Ectodermal cell (in vitro differentiated cells): ENCODE data around the gene NPEPL1.

Experiments used
- H3K27ac ChIP-seq: 2 replicates; pipeline ENCODE4 v1.7.0; 2013; ENCODE audit warnings: mild to moderate bottlenecking, low read depth, low read length; ENCODE audit not compliant: insufficient read depth, poor library complexity, severe bottlenecking
- H3K27me3 ChIP-seq: 2 replicates; pipeline ENCODE4 v1.7.0; 2013; ENCODE audit warnings: mild to moderate bottlenecking, low read length; ENCODE audit not compliant: insufficient read depth, control insufficient read depth, poor library complexity, severe bottlenecking
- H3K36me3 ChIP-seq: one replicate; pipeline ENCODE4 v1.7.0; 2013; ENCODE audit warnings: low read length; ENCODE audit not compliant: control insufficient read depth, insufficient read depth
- H3K4me1 ChIP-seq: one replicate; pipeline ENCODE4 v1.7.0; 2013; ENCODE audit warnings: low read length; ENCODE audit not compliant: control insufficient read depth, insufficient read depth
- H3K4me3 ChIP-seq: 2 replicates; pipeline ENCODE4 v1.7.0; 2013; ENCODE audit warnings: low read depth, low read length, control low read depth; ENCODE audit not compliant: insufficient read depth
- H3K9me3 ChIP-seq: 2 replicates; pipeline ENCODE4 v1.7.0; 2013; ENCODE audit warnings: mild to moderate bottlenecking, low read length, moderate library complexity; ENCODE audit not compliant: control insufficient read depth
- WGBS, 2 experiments: methylation state at CpG; one replicate each; pipeline ENCODE4 v1.1.7; 2013; ENCODE audit warnings: missing lambda C conversion rate in 2 of 2; 5-methylcytosine and 5-hydroxymethylcytosine counted together

NPEPL1 gene

GRCh38 chr20:58707770-58708169 lies 15.2 kb downstream of the NPEPL1 start:
- peaks cover 3% of the 10 kb centered on the region for H3K4me1 ChIP-seq
- WGBS, 2 experiments: 96 to 97% methylated on average over 10 of the region's 10 CpGs
- no peak overlapping the region for H3K4me3 ChIP-seq
- H3K9me3 ChIP-seq: no peaks in the 10 kb centered on the region
- H3K36me3 ChIP-seq: peaks cover 15% of the 10 kb centered on the region
- H3K27ac ChIP-seq: no peak overlapping the region
- no peaks in the 10 kb centered on the region for H3K27me3 ChIP-seq

- Histone ChIP-seq H3K27me3 (no peaks in the 10 kb centered on the region), H3K27ac (no peak overlapping the region), H3K9me3 (no peaks in the 10 kb centered on the region), H3K36me3 (peaks cover 8% of the 10 kb centered on the region), H3K4me3 (no peak overlapping the region), H3K4me1 (peaks cover 3% of the 10 kb centered on the region)
- 93 to 94% methylated on average over 28 of the region's 28 CpGs for WGBS, 2 experiments
These were observed 15.8 kb downstream of the NPEPL1 start for GRCh38 chr20:58708246-58708931.

GRCh38 chr20:58709013-58709702 lies 16.6 kb downstream of the NPEPL1 start:
- WGBS, 2 experiments: 85 to 92% methylated on average over 9 of the region's 9 CpGs
- Histone ChIP-seq H3K4me1 (peaks cover 3% of the 10 kb centered on the region), H3K27ac (no peak overlapping the region), H3K36me3 (peaks cover under 1% of the 10 kb centered on the region), H3K4me3 (no peak overlapping the region), H3K9me3 (no peaks in the 10 kb centered on the region), H3K27me3 (no peaks in the 10 kb centered on the region)

GRCh38 chr20:58709703-58710039 lies 17.1 kb downstream of the NPEPL1 start:
- Histone ChIP-seq H3K4me3 (no peak overlapping the region), H3K27ac (no peak overlapping the region)

GRCh38 chr20:58710481-58711265 lies 18.1 kb downstream of the NPEPL1 start:
- H3K36me3 ChIP-seq: no peaks in the 10 kb centered on the region
- no peaks in the 10 kb centered on the region for H3K9me3 ChIP-seq
- no peak overlapping the region for H3K4me3 ChIP-seq
- no peaks in the 10 kb centered on the region for H3K27me3 ChIP-seq
- 72 to 79% methylated on average over 15 of the region's 17 CpGs for whole genome bisulfite sequencing, 2 experiments
- peak overlapping the region; percentile 23 for H3K27ac ChIP-seq
- H3K4me1 ChIP-seq: peaks cover 3% of the 10 kb centered on the region

More at GRCh38 chr20:58709703-58710039, 17.1 kb downstream of the NPEPL1 start:
- WGBS, 2 experiments: 90 to 93% methylated on average over 4 of the region's 4 CpGs
- peaks cover 3% of the 10 kb centered on the region for H3K4me1 ChIP-seq
- no peaks in the 10 kb centered on the region for H3K9me3 ChIP-seq
- H3K36me3 ChIP-seq: no peaks in the 10 kb centered on the region
- no peaks in the 10 kb centered on the region for H3K27me3 ChIP-seq

GRCh38 chr20:58711266-58712051 lies 18.9 kb downstream of the NPEPL1 start:
- 90% methylated on average over 21 of the region's 21 CpGs for WGBS, 2 experiments
- Histone ChIP-seq H3K9me3 (no peaks in the 10 kb centered on the region), H3K4me1 (peaks cover 8% of the 10 kb centered on the region), H3K4me3 (no peak overlapping the region), H3K27me3 (no peaks in the 10 kb centered on the region), H3K36me3 (no peaks in the 10 kb centered on the region), H3K27ac (peak overlapping the region; percentile 23)

GRCh38 chr20:58712151-58712791 lies 19.7 kb downstream of the NPEPL1 start:
- WGBS, 2 experiments: 93 to 95% methylated on average over 19 of the region's 19 CpGs
- H3K36me3 ChIP-seq: no peaks in the 10 kb centered on the region
- peaks cover 13% of the 10 kb centered on the region for H3K4me1 ChIP-seq
- H3K27ac ChIP-seq: no peak overlapping the region
- no peaks in the 10 kb centered on the region for H3K27me3 ChIP-seq
- no peak overlapping the region for H3K4me3 ChIP-seq
- no peaks in the 10 kb centered on the region for H3K9me3 ChIP-seq

GRCh38 chr20:58712806-58713731 lies 20.5 kb downstream of the NPEPL1 start:
- H3K4me1 ChIP-seq: peaks cover 13% of the 10 kb centered on the region
- no peak overlapping the region for H3K4me3 ChIP-seq
- no peaks in the 10 kb centered on the region for H3K36me3 ChIP-seq
- H3K9me3 ChIP-seq: no peaks in the 10 kb centered on the region
- no peaks in the 10 kb centered on the region for H3K27me3 ChIP-seq
- H3K27ac ChIP-seq: no peak overlapping the region
- WGBS, 2 experiments: 94% methylated on average over 24 of the region's 24 CpGs
